Activated CD4-positive, alpha-beta T cell treated with anti-CD3 and anti-CD28 coated beads, Interleukin-2, Interleukin-4, amounts not matched to agents 100 ng/mL and 50 ng/mL, durations not matched to agents 16 hours and 8 hours (primary cell): ENCODE results near the gene PITX3.
A peak's percentile ranks its signal among the peaks of the same experiment; 100 is the strongest.
"Not testable (repeated sequence)": the region's sequence is repeated elsewhere in the genome, so short reads cannot be mapped to it uniquely, and the experiment has no call there.

Experiments
- DNase-seq: peaks from one replicate; pipeline ENCODE4 v3.0.0-alpha.2; 2020; ENCODE audit warnings: low spot score

PITX3 gene

GRCh38 chr10:102255404-102255803 is 14.1 kb upstream of the PITX3 start:
- no peak for DNase-seq

- DNase-seq, result no peak
Measured at GRCh38 chr10:102254426-102254825, 13.1 kb upstream of the PITX3 start.

GRCh38 chr10:102252508-102252907 is 11.2 kb upstream of the PITX3 start:
- not testable (repeated sequence) for DNase-seq

GRCh38 chr10:102247734-102248133 is 6.4 kb upstream of the PITX3 start:
- no peak for DNase-seq

GRCh38 chr10:102246261-102246660 is 4.9 kb upstream of the PITX3 start:
- DNase-seq, result peak; percentile 22

- DNase-seq, result no peak
Measured at GRCh38 chr10:102245932-102246251, 4.6 kb upstream of the PITX3 start.

GRCh38 chr10:102245082-102245931 is 4.0 kb upstream of the PITX3 start, which contains the start of gene GBF1:
TSS of gene GBF1 (plus strand) at chr10:102245532. CDS start at chr10:102258939, 13,407 bp downstream.
- peak; percentile 99 for DNase-seq

GRCh38 chr10:102243309-102243708 is 2.0 kb upstream of the PITX3 start:
- no peak for DNase-seq

GRCh38 chr10:102242118-102242485 is 790 bp upstream of the PITX3 start:
- no peak for DNase-seq

- no peak for DNase-seq
Measured at GRCh38 chr10:102241032-102241443, 274 bp downstream of the PITX3 start.

GRCh38 chr10:102240467-102241031 is 763 bp downstream of the PITX3 start:
- no peak for DNase-seq

- DNase-seq, result no peak
Measured at GRCh38 chr10:102237711-102238252, 3.5 kb downstream of the PITX3 start.

GRCh38 chr10:102236006-102236405 is 5.3 kb downstream of the PITX3 start:
- no peak for DNase-seq

- DNase-seq, result no peak
Measured at GRCh38 chr10:102235598-102235920, 5.8 kb downstream of the PITX3 start.

- DNase-seq, result no peak
Measured at GRCh38 chr10:102234888-102235597, 6.3 kb downstream of the PITX3 start.

GRCh38 chr10:102233997-102234396 is 7.3 kb downstream of the PITX3 start:
- DNase-seq, result no peak

- peak; percentile 78 for DNase-seq
Measured at GRCh38 chr10:102231357-102232318, 9.7 kb downstream of the PITX3 start.

- peak; percentile 25 for DNase-seq
Measured at GRCh38 chr10:102230861-102231356, 10.4 kb downstream of the PITX3 start.

GRCh38 chr10:102230264-102230860 is 10.9 kb downstream of the PITX3 start:
- no peak for DNase-seq

- DNase-seq, result peak; percentile 87
Measured at GRCh38 chr10:102229810-102230263, 11.5 kb downstream of the PITX3 start.

GRCh38 chr10:102227050-102227449 is 14.3 kb downstream of the PITX3 start:
- DNase-seq, result no peak
